CD14-positive monocyte (primary cell): ENCODE results near the gene SMS. TPM values are rescaled to one million over a fixed set of nuclear protein-coding genes. Genes with fewer than 3 reads are reported as not detected.

Experiments
- DNase-seq, 3 donors: peaks; one replicate each; pipeline ENCODE4 v3.0.0-alpha.2; 2011 to 2022
- H2AFZ ChIP-seq: 2 replicates; pipeline ENCODE4 v1.6.0; 2012; ENCODE audit warnings: mild to moderate bottlenecking, low read depth, low read length, inconsistent platforms; ENCODE audit not compliant: insufficient read depth, poor library complexity, severe bottlenecking
- H3K27ac ChIP-seq, 2 donors: 1 replicate in 1 of 2; 2 replicates in 1 of 2; pipeline ENCODE4 v1.5.1; 2012 to 2013; ENCODE audit warnings: low read length in 2 of 2, control low read depth in 1 of 2, inconsistent platforms in 1 of 2, low read depth in 1 of 2, mild to moderate bottlenecking in 1 of 2
- H3K27me3 ChIP-seq, 2 donors: one replicate each; pipeline versions ENCODE4 v1.6.0 to v1.6.1; 2011 to 2013; ENCODE audit warnings: low read length in 2 of 2; ENCODE audit not compliant: control insufficient read depth in 2 of 2, insufficient read depth in 2 of 2
- H3K36me3 ChIP-seq, 2 donors: replicated peaks in 1 of 2; 1 replicate in 1 of 2; 2 replicates in 1 of 2; pipeline versions ENCODE4 v1.5.1 to v1.6.1; 2012 to 2013; ENCODE audit warnings: low read length in 2 of 2, control low read depth in 1 of 2, inconsistent platforms in 1 of 2, mild to moderate bottlenecking in 1 of 2; ENCODE audit not compliant: insufficient read depth in 2 of 2, control insufficient read depth in 1 of 2
- H3K4me1 ChIP-seq, 2 donors: 1 replicate in 1 of 2; 2 replicates in 1 of 2; pipeline versions ENCODE4 v1.5.1 to v1.6.1; 2012 to 2013; ENCODE audit warnings: low read length in 2 of 2, control low read depth in 1 of 2, inconsistent platforms in 1 of 2, mild to moderate bottlenecking in 1 of 2, moderate library complexity in 1 of 2; ENCODE audit not compliant: insufficient read depth in 2 of 2, control insufficient read depth in 1 of 2
- H3K4me2 ChIP-seq: replicated peaks from 2 replicates; pipeline ENCODE3; 2012; ENCODE audit warnings: low read length, moderate library complexity, mild to moderate bottlenecking; ENCODE audit not compliant: poor library complexity, severe bottlenecking; ENCODE audit errors: extremely low read depth
- H3K4me3 ChIP-seq, 3 experiments: fragments of 200-600 bp in 1 of 3; sonication (generic) in 1 of 3; replicated peaks in 1 of 3; 1 replicate in 2 of 3; 2 replicates in 1 of 3; pipeline ENCODE4 v1.5.1; 2011 to 2013; ENCODE audit warnings: low read length in 3 of 3, mild to moderate bottlenecking in 3 of 3, control low read depth in 2 of 3, low read depth in 2 of 3, inconsistent platforms in 1 of 3, moderate library complexity in 1 of 3
- H3K79me2 ChIP-seq: 2 replicates; pipeline ENCODE4 v1.6.0; 2012; ENCODE audit warnings: mild to moderate bottlenecking, control low read depth, inconsistent platforms, low read length, moderate library complexity; ENCODE audit not compliant: insufficient read depth
- H3K9ac ChIP-seq: 2 replicates; pipeline ENCODE4 v1.6.0; 2017; ENCODE audit warnings: low read length, mild to moderate bottlenecking; ENCODE audit not compliant: insufficient read depth, poor library complexity, severe bottlenecking
- H3K9me3 ChIP-seq, 2 donors: replicated peaks in 1 of 2; 1 replicate in 1 of 2; 2 replicates in 1 of 2; pipeline versions ENCODE4 v1.5.1 to v1.6.1; 2012 to 2013; ENCODE audit warnings: low read length in 2 of 2, control low read depth in 1 of 2; ENCODE audit not compliant: control insufficient read depth in 1 of 2, insufficient read depth in 1 of 2
- H4K20me1 ChIP-seq: 2 replicates; pipeline ENCODE4 v1.6.0; 2012; ENCODE audit warnings: mild to moderate bottlenecking, low read length, control low read depth, moderate library complexity; ENCODE audit not compliant: insufficient read depth
- H3K27ac Mint-ChIP-seq, 7 donors: one replicate each; pipeline ENCODE4 v1.8.0; 2020; ENCODE audit warnings: mild to moderate bottlenecking in 7 of 7, mixed read lengths in 7 of 7, moderate library complexity in 6 of 7, inconsistent platforms in 2 of 7
- H3K27me3 Mint-ChIP-seq, 3 donors: one replicate each; pipeline ENCODE4 v1.8.0; 2021 to 2022; ENCODE audit warnings: low read depth in 3 of 3, mild to moderate bottlenecking in 3 of 3, mixed read lengths in 3 of 3, moderate library complexity in 3 of 3, inconsistent platforms in 1 of 3
- H3K36me3 Mint-ChIP-seq, 2 donors: one replicate each; pipeline ENCODE4 v1.8.0; 2020; ENCODE audit warnings: mixed read lengths in 2 of 2, inconsistent platforms in 1 of 2, mild to moderate bottlenecking in 1 of 2
- H3K4me1 Mint-ChIP-seq: one replicate; pipeline ENCODE4 v1.8.0; 2020; ENCODE audit warnings: mild to moderate bottlenecking, mixed read lengths
- H3K4me3 Mint-ChIP-seq, 2 donors: one replicate each; pipeline ENCODE4 v1.8.0; 2020; ENCODE audit warnings: mild to moderate bottlenecking in 2 of 2, mixed read lengths in 2 of 2, moderate library complexity in 1 of 2
- H3K9me3 Mint-ChIP-seq, 7 donors: one replicate each; pipeline ENCODE4 v1.8.0; 2020 to 2022; ENCODE audit warnings: mixed read lengths in 7 of 7, mild to moderate bottlenecking in 6 of 7, moderate library complexity in 6 of 7, inconsistent platforms in 2 of 7
- WGBS: methylation state at CpG from one replicate; pipeline ENCODE4 v1.1.5; 2013; ENCODE audit warnings: missing lambda C conversion rate; ENCODE audit not compliant: insufficient coverage; 5-methylcytosine and 5-hydroxymethylcytosine counted together
- intact Hi-C, 2 donors: fragments of 100-400 bp; cut with micrococcal nuclease; formaldehyde crosslinking; loops; one replicate each; pipeline versions ENCODE4 v1.15.0 to v1.15.1; 2023
- polyA plus RNA-seq, 3 donors: library from polyadenylated mRNA; depleted of rRNA in 1 of 3; unstranded in 2 of 3; stranded (reverse) in 1 of 3; fragments of 300-500 nt in 2 of 3; fragments of >200 nt in 1 of 3; fragmentation: Illumina TruSeq in 2 of 3; gene quantifications; 1 replicate in 2 of 3; 2 replicates in 1 of 3; pipeline ENCODE4 v1.2.3, GENCODE V29; 2012 to 2021
- TF ChIP-seq, protein P1 (sequence below): fragments of 200-600 bp; IDR thresholded peaks from one replicate; pipeline ENCODE4 v1.8.0; 2022; ENCODE audit warnings: antibody characterized with exemption, mild to moderate bottlenecking

The SMS gene
- polyA plus RNA-seq, 3 donors = 24.9 to 75.4 (median 70.8) TPM

DNA sequence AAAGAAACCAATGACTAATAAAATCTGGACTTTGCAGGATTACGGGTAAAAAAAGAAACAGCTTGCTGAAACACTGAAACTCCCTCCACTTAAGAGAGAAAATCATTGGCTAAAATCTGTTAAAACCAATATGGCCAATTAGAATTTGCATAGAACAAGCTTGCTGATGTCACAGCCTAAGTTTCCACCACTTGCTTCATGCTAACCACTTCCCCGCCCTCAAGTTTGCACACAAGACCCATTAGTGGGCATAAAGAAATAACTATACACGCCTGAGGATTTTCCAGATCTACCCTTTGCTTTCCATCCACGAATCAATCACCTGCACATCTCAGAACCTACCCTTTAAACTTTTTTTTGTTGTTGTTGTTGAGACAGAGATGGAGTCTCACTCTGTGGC is 48.9 kb downstream of the SMS start:
- no peak overlapping the region for H3K27ac ChIP-seq
- intact Hi-C loops = loop anchor here in 1 of 2 donors (5.0 kb wide), 1 partner anchor 203 kb away; no protein-coding TSS in a partner anchor

GRCh38 chrX:21990832-21991231 is 50.3 kb downstream of the SMS start:
- peaks cover 0 to 8% (median 0%) of the 10 kb centered on the region in 3 donors for H3K27me3 Mint-ChIP-seq
- Histone ChIP-seq H3K27me3 (no peaks in the 10 kb centered on the region), H4K20me1 (no peaks in the 10 kb centered on the region), H3K9ac (no peak overlapping the region), H3K27ac (peak overlapping the region; percentile 17 to 66), H3K4me3 (no peak overlapping the region), H3K9me3 (no peaks in the 10 kb centered on the region), H3K79me2 (no peaks in the 10 kb centered on the region), H2AFZ (no peak overlapping the region), H3K36me3 (peaks cover 3 to 13% of the 10 kb centered on the region in 2 donors), H3K4me1 (peaks cover 45 to 50% of the 10 kb centered on the region in 2 donors), H3K4me2 (no peak overlapping the region)
- peak; percentile 61 to 76 (median 73) for DNase-seq
- intact Hi-C loops = loop anchor here in 1 of 2 donors (10.0 kb wide), 1 partner anchor 54 kb away; no protein-coding TSS in a partner anchor
- peak overlapping the region; percentile 54 to 92 (median 79) for H3K27ac Mint-ChIP-seq
- peaks cover 18 to 19% of the 10 kb centered on the region in 2 donors for H3K36me3 Mint-ChIP-seq
- H3K4me1 Mint-ChIP-seq = peaks cover 47% of the 10 kb centered on the region
- WGBS = 84% methylated on average over 3 of the region's 8 CpGs
- TF ChIP-seq, protein P1, sequence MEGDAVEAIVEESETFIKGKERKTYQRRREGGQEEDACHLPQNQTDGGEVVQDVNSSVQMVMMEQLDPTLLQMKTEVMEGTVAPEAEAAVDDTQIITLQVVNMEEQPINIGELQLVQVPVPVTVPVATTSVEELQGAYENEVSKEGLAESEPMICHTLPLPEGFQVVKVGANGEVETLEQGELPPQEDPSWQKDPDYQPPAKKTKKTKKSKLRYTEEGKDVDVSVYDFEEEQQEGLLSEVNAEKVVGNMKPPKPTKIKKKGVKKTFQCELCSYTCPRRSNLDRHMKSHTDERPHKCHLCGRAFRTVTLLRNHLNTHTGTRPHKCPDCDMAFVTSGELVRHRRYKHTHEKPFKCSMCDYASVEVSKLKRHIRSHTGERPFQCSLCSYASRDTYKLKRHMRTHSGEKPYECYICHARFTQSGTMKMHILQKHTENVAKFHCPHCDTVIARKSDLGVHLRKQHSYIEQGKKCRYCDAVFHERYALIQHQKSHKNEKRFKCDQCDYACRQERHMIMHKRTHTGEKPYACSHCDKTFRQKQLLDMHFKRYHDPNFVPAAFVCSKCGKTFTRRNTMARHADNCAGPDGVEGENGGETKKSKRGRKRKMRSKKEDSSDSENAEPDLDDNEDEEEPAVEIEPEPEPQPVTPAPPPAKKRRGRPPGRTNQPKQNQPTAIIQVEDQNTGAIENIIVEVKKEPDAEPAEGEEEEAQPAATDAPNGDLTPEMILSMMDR = no peak
- H3K9me3 Mint-ChIP-seq = peaks cover 0 to 2% (median 0%) of the 10 kb centered on the region in 7 donors
- no peak overlapping the region for H3K4me3 Mint-ChIP-seq

More for the DNA sequence above, 48.9 kb downstream of the SMS start:
- no peaks in the 10 kb centered on the region for H3K9me3 ChIP-seq
- TF ChIP-seq, protein P1 = no peak
- H3K36me3 ChIP-seq = peaks cover 7 to 20% of the 10 kb centered on the region in 2 donors
- H3K4me1 Mint-ChIP-seq = peaks cover 39% of the 10 kb centered on the region
- H3K27ac Mint-ChIP-seq = peak overlapping the region in 6 of 7 donors; percentile 31 to 85 (median 76)
- H2AFZ ChIP-seq = no peak overlapping the region
- no peak overlapping the region for H3K4me3 ChIP-seq
- H3K4me1 ChIP-seq = peaks cover 34 to 36% of the 10 kb centered on the region in 2 donors
- H3K9ac ChIP-seq = no peak overlapping the region
- peaks cover 0 to 8% (median 0%) of the 10 kb centered on the region in 3 donors for H3K27me3 Mint-ChIP-seq
- no peaks in the 10 kb centered on the region for H3K79me2 ChIP-seq
- WGBS = 60% methylated on average over 1 of the region's 4 CpGs
- H4K20me1 ChIP-seq = no peaks in the 10 kb centered on the region
- peak in 2 of 3 donors; percentile 21 to 46 for DNase-seq
- H3K4me3 Mint-ChIP-seq = no peak overlapping the region
- H3K36me3 Mint-ChIP-seq = peaks cover 19 to 23% of the 10 kb centered on the region in 2 donors
- H3K4me2 ChIP-seq = no peak overlapping the region
- H3K9me3 Mint-ChIP-seq = peaks cover 0 to 2% (median 0%) of the 10 kb centered on the region in 7 donors
- no peaks in the 10 kb centered on the region for H3K27me3 ChIP-seq
